Measurements from ENCODE around the gene CDON.

CDON gene

DNA sequence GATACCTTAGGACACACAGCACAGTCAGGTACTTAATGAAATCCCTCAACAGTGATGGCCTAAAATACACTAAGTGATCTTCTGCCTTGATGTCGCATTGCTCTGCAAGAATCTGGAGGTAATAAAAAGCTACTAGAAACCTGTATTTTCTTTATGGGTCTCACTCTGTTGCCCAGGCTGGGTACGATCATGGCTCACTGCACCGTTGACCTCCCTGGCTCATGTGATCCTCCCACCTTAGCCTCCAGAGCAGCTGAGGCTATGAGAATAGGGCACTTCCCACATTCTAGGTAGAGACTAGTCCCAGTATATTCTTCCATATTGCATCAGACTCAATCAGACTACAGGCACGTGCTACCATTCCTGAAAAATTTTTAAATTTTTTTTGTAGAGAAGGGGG is 95.2 kb downstream of the CDON start:
- TF ChIP-seq EZH2 (IDR thresholded peaks at IDR 0.05; ENCODE audit: borderline replicate concordance, low read length) = no peak
- TF ChIP-seq, protein P1, sequence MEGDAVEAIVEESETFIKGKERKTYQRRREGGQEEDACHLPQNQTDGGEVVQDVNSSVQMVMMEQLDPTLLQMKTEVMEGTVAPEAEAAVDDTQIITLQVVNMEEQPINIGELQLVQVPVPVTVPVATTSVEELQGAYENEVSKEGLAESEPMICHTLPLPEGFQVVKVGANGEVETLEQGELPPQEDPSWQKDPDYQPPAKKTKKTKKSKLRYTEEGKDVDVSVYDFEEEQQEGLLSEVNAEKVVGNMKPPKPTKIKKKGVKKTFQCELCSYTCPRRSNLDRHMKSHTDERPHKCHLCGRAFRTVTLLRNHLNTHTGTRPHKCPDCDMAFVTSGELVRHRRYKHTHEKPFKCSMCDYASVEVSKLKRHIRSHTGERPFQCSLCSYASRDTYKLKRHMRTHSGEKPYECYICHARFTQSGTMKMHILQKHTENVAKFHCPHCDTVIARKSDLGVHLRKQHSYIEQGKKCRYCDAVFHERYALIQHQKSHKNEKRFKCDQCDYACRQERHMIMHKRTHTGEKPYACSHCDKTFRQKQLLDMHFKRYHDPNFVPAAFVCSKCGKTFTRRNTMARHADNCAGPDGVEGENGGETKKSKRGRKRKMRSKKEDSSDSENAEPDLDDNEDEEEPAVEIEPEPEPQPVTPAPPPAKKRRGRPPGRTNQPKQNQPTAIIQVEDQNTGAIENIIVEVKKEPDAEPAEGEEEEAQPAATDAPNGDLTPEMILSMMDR (IDR thresholded peaks at IDR 0.05; ENCODE audit: low read length) = no peak
- H4K20me1 ChIP-seq (ENCODE audit: insufficient read depth, low read length) = no peaks in the 10 kb centered on the region
- H3K9me2 ChIP-seq (ENCODE audit: low read depth, low read length) = no peaks in the 10 kb centered on the region
- H3F3A ChIP-seq (ENCODE audit: insufficient read depth, low read length) = no peaks in the 10 kb centered on the region
- H3K9ac ChIP-seq (ENCODE audit: low read length) = no peak overlapping the region
- no peaks in the 10 kb centered on the region for H3K79me2 ChIP-seq (ENCODE audit: insufficient read depth, low read length)
- H3K4me3 ChIP-seq (ENCODE audit: low read depth, low read length, poor library complexity, severe bottlenecking) = no peak overlapping the region
- no peaks in the 10 kb centered on the region for H3K9me3 ChIP-seq (ENCODE audit: low read length)
- no peaks in the 10 kb centered on the region for H3K4me1 ChIP-seq (ENCODE audit: insufficient read depth, low read length, severe bottlenecking)
- no peaks in the 10 kb centered on the region for H3K36me3 ChIP-seq (ENCODE audit: insufficient read depth, low read length)
- H2AFZ ChIP-seq (ENCODE audit: low read length) = no peak overlapping the region
- H3K4me2 ChIP-seq (ENCODE audit: low read length) = no peak overlapping the region
- H3K27me3 ChIP-seq (ENCODE audit: insufficient read depth, low read length) = no peaks in the 10 kb centered on the region
- no peak overlapping the region for H3K27ac ChIP-seq (ENCODE audit: low read depth, low read length, poor library complexity, severe bottlenecking)

DNA sequence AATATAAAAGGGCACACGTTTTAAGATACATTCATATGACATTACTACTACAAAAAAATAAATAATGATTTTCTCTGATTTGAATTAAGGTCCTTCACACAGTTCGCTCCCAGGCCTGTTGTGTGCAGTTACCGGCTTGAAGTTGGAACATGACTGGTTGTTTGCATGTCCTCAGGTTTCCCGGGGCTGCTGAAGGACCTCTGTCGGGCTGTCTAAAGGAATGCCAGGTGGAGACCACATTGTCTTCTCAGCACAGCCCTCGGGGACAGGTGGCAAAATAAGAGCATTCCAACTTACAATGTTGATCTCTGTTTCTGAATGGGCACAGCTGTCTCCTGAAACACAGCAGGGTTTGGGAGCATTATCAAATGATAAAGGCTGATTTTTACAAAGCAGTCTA is 101.9 kb downstream of the CDON start:
- no peak for TF ChIP-seq EZH2 (IDR thresholded peaks at IDR 0.05; ENCODE audit: borderline replicate concordance, low read length)
- TF ChIP-seq, protein P1 (IDR thresholded peaks at IDR 0.05; ENCODE audit: low read length) = no peak
- H3F3A ChIP-seq (ENCODE audit: insufficient read depth, low read length) = no peaks in the 10 kb centered on the region
- H4K20me1 ChIP-seq (ENCODE audit: insufficient read depth, low read length) = no peaks in the 10 kb centered on the region
- no peaks in the 10 kb centered on the region for H3K79me2 ChIP-seq (ENCODE audit: insufficient read depth, low read length)
- H2AFZ ChIP-seq (ENCODE audit: low read length) = no peak overlapping the region
- no peaks in the 10 kb centered on the region for H3K4me1 ChIP-seq (ENCODE audit: insufficient read depth, low read length, severe bottlenecking)
- no peak overlapping the region for H3K4me2 ChIP-seq (ENCODE audit: low read length)
- H3K27ac ChIP-seq (ENCODE audit: low read depth, low read length, poor library complexity, severe bottlenecking) = no peak overlapping the region
- H3K9me2 ChIP-seq (ENCODE audit: low read depth, low read length) = no peaks in the 10 kb centered on the region
- no peaks in the 10 kb centered on the region for H3K9me3 ChIP-seq (ENCODE audit: low read length)
- H3K4me3 ChIP-seq (ENCODE audit: low read depth, low read length, poor library complexity, severe bottlenecking) = no peak overlapping the region
- no peak overlapping the region for H3K9ac ChIP-seq (ENCODE audit: low read length)
- H3K36me3 ChIP-seq (ENCODE audit: insufficient read depth, low read length) = no peaks in the 10 kb centered on the region
- H3K27me3 ChIP-seq (ENCODE audit: insufficient read depth, low read length) = no peaks in the 10 kb centered on the region

GRCh38 chr11:125959931-125960330 is 102.7 kb downstream of the CDON start:
- H3K9ac ChIP-seq (ENCODE audit: low read length) = no peak overlapping the region
- H3K4me1 ChIP-seq (ENCODE audit: insufficient read depth, low read length, severe bottlenecking) = no peaks in the 10 kb centered on the region
- TF ChIP-seq EZH2 (IDR thresholded peaks at IDR 0.05; ENCODE audit: borderline replicate concordance, low read length) = no peak
- TF ChIP-seq, protein P1 (IDR thresholded peaks at IDR 0.05; ENCODE audit: low read length) = no peak
- H3K4me2 ChIP-seq (ENCODE audit: low read length) = no peak overlapping the region
- no peaks in the 10 kb centered on the region for H3K9me3 ChIP-seq (ENCODE audit: low read length)
- H3K27me3 ChIP-seq (ENCODE audit: insufficient read depth, low read length) = no peaks in the 10 kb centered on the region
- no peaks in the 10 kb centered on the region for H3F3A ChIP-seq (ENCODE audit: insufficient read depth, low read length)
- H3K79me2 ChIP-seq (ENCODE audit: insufficient read depth, low read length) = no peaks in the 10 kb centered on the region
- no peaks in the 10 kb centered on the region for H3K9me2 ChIP-seq (ENCODE audit: low read depth, low read length)
- no peak overlapping the region for H3K27ac ChIP-seq (ENCODE audit: low read depth, low read length, poor library complexity, severe bottlenecking)
- no peak overlapping the region for H3K4me3 ChIP-seq (ENCODE audit: low read depth, low read length, poor library complexity, severe bottlenecking)
- H2AFZ ChIP-seq (ENCODE audit: low read length) = no peak overlapping the region
- H3K36me3 ChIP-seq (ENCODE audit: insufficient read depth, low read length) = no peaks in the 10 kb centered on the region
- H4K20me1 ChIP-seq (ENCODE audit: insufficient read depth, low read length) = no peaks in the 10 kb centered on the region
